Activated CD8-positive, alpha-beta memory T cell treated with anti-CD3 and anti-CD28 coated beads, Interleukin-2, amount 50 U/mL, for 24 hours (primary cell): ENCODE data around the gene ADAM23.

Experiments used
- DNase-seq: peaks from one replicate; pipeline ENCODE4 v3.0.0-alpha.2; 2020; ENCODE audit errors: extremely low read depth

The ADAM23 gene

GRCh38 chr2:206642075-206643025, 199.0 kb downstream of the ADAM23 start, which contains the start of gene FAM237A:
Gene FAM237A, plus strand, starts transcription at chr2:206642487. Its CDS starts 1,750 bp downstream, at chr2:206644237.
- DNase-seq: no peak

- no peak for DNase-seq
Observed at GRCh38 chr2:206647985-206648384, 204.7 kb downstream of the ADAM23 start.

GRCh38 chr2:206657087-206657486, 213.8 kb downstream of the ADAM23 start:
- DNase-seq: no peak

GRCh38 chr2:206665251-206665650, 221.9 kb downstream of the ADAM23 start:
- DNase-seq: no peak
